ENCODE data around the gene ANKRD12.

Gene ANKRD12

DNA sequence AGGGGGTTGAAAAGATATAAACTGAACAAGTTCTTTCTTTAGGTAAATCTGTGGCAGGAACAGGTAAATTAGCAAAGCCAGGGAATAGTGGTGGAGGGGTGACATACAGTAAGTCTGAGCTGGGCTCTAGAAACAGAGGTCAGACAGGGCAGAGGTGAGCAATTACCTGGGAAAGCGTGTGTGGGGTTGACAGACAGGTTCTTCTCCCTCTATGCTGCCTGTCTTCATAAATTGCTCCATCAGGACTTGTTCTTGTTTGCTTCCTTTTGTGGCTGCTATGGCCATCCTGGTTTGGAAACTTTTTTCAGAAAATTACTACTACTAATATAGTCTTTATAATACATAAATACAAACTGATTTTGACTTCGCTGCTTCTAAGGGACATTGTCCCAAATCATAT is 3.4 kb upstream of the ANKRD12 start:
- H3K4me3 ChIP-seq (ENCODE audit: low read length): no peak overlapping the region
- DNase-seq (ENCODE audit: low read depth): no peak

DNA sequence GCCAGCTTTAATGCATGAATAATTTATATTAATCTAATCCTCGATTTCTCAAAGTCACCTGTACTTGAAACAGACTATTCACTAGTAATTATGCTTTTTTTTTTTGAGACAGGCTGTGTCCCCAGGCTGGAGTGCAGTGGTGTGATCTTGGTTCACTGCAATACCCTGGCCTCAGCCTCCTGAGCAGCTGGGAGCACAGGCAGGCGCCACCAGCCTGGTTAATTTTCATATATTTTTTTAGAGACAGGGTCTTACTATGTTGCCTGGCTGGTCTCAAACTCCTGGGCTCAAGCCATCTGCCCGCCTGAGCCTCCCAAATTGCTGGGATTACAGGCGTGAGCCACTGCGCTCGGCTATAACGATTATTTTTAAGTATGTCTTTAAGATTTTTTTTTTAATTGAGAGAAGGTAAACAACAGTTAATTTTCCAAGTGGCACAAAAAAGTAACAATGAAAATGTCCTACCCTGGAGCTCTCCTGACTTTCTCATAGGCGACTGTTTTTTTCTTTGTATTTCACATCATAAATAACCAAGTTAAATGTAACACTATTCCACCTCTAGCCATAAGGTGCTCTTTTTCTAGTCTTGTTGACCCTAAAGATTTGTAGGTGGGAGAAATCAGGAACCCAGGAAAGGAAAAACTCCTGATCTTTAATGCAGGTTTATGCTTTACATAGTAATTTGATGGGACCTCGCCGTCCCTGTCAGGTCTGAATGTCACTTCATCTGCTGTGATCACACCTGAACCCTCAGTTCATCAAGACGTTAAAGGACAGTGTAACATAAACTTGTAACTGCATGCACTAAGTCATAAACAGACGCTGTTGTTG is 1.3 kb upstream of the ANKRD12 start:
- no peak for DNase-seq (ENCODE audit: low read depth)
- peak overlapping the region; percentile 81 for H3K4me3 ChIP-seq (ENCODE audit: low read length)

More for the DNA sequence above, 3.4 kb upstream of the ANKRD12 start:
- no peak for TF ChIP-seq CTCF (conservative IDR thresholded peaks at IDR 0.05; ENCODE audit: low read depth, low read length)

DNA sequence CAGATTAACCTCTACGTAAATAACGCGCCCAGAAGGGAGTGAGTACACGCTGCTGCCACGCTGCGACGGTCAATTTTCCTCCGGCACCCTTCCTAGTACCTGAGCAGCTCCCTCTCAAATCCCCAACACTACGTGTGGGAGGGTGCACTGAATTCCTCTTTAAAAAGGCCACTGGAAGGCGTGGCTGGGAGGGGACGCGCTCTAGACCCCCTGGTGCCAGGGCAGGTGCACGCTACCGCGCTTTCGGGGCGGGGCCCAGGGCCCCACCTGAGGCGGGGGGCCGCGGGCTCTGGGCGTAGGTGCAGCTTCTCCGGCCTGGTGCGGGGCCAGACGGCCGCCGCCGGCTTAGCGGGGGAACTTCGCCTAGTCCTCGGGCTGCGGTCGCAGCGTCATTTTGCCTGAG is 668 bp upstream of the ANKRD12 start:
- TF ChIP-seq CTCF (conservative IDR thresholded peaks at IDR 0.05; ENCODE audit: low read depth, low read length): no peak
- H3K4me3 ChIP-seq (ENCODE audit: low read length): peak overlapping the region; percentile 81
- no peak for DNase-seq (ENCODE audit: low read depth)

More for the DNA sequence above, 1.3 kb upstream of the ANKRD12 start:
- TF ChIP-seq CTCF (conservative IDR thresholded peaks at IDR 0.05; ENCODE audit: low read depth, low read length): no peak

GRCh38 chr18:9137168-9138066 is 836 bp downstream of the ANKRD12 start:
- TF ChIP-seq CTCF (conservative IDR thresholded peaks at IDR 0.05; ENCODE audit: low read depth, low read length): no peak
- no peak for DNase-seq (ENCODE audit: low read depth)

GRCh38 chr18:9139400-9140039 is 2.9 kb downstream of the ANKRD12 start:
- no peak overlapping the region for H3K4me3 ChIP-seq (ENCODE audit: low read length)
- no peak for TF ChIP-seq CTCF (conservative IDR thresholded peaks at IDR 0.05; ENCODE audit: low read depth, low read length)
- no peak for DNase-seq (ENCODE audit: low read depth)

More at GRCh38 chr18:9137168-9138066, 836 bp downstream of the ANKRD12 start:
- peak overlapping the region; percentile 88 for H3K4me3 ChIP-seq (ENCODE audit: low read length)

DNA sequence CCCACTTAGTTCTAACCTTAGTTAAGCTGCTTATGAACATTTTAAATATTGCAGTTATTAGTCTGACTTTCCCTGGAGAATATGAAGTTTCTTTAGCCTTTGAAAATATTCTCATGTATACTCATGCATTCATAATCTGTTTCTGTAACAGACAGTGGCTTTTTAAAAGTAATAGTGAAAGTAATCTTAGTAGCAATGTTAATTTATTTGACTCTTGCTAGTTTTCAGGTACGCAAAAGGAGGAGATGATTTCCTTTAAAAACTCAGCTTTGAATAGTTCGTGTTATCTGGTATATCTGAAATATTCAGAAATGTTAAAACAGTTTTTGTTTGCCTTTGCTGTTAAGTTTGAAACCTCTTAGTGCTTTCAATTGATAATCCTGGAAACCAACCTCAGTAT is 3.8 kb downstream of the ANKRD12 start:
- no peak overlapping the region for H3K4me3 ChIP-seq (ENCODE audit: low read length)
- DNase-seq (ENCODE audit: low read depth): no peak
- no peak for TF ChIP-seq CTCF (conservative IDR thresholded peaks at IDR 0.05; ENCODE audit: low read depth, low read length)

All from retinal pigment epithelial cell (primary cell).